K562 (cell line): ENCODE results near the gene CHMP5. TPM values are rescaled to one million over a fixed set of nuclear protein-coding genes. Genes with fewer than 3 reads are reported as not detected.

Experiments used
- CC2D1A ChIP-seq: fragments of 450-650 bp; IDR thresholded peaks from 2 replicates; pipeline ENCODE4 v1.6.1; 2017; ENCODE audit warnings: mild to moderate bottlenecking
- CCAR2 ChIP-seq: fragments of 200-400 bp; formaldehyde crosslinking; IDR thresholded peaks from 2 replicates; pipeline ENCODE4 v1.6.1; 2017; ENCODE audit warnings: mild to moderate bottlenecking, low read depth, low read length
- CEBPB ChIP-seq: fragments of 450-650 bp; IDR thresholded peaks from 2 replicates; pipeline ENCODE4 v1.6.1; 2016; ENCODE audit warnings: missing genetic modification characterization, missing compliant biosample characterization
- ETV6 ChIP-seq, 3 experiments: fragments of 150-350 bp in 1 of 3; sonication (generic) in 1 of 3; formaldehyde crosslinking in 1 of 3; IDR thresholded peaks; 2 replicates each; pipeline versions ENCODE4 v1.6.1 to v1.8.0; 2014 to 2022; ENCODE audit warnings: borderline replicate concordance in 2 of 3, low read depth in 2 of 3, antibody characterized with exemption in 1 of 3, low read length in 1 of 3, mild to moderate bottlenecking in 1 of 3, missing genetic modification reagents in 1 of 3
- GTF2E2 ChIP-seq: fragments of 200-800 bp; sonication (Bioruptor generic); IDR thresholded peaks from 2 replicates; pipeline ENCODE4 v1.6.1; 2016; ENCODE audit warnings: missing genetic modification characterization, missing compliant biosample characterization
- HDAC2 ChIP-seq: fragments of 450-650 bp; IDR thresholded peaks from 2 replicates; pipeline ENCODE4 v1.6.1; 2016; ENCODE audit warnings: mild to moderate bottlenecking
- HMG20A ChIP-seq: fragments of 450-650 bp; formaldehyde crosslinking; conservative IDR thresholded peaks from 2 replicates; pipeline ENCODE4 v1.4.0; 2020; ENCODE audit warnings: mild to moderate bottlenecking, mixed read lengths
- MTA2 ChIP-seq: fragments of 450-650 bp; IDR thresholded peaks from 2 replicates; pipeline ENCODE4 v1.6.1; 2016; ENCODE audit warnings: low read depth
- MYNN ChIP-seq, 2 experiments: sonication (generic); formaldehyde crosslinking in 1 of 2; IDR thresholded peaks; 2 replicates each; pipeline versions ENCODE4 v1.5.0 to v1.6.1; 2016 to 2020; ENCODE audit warnings: antibody characterized with exemption in 1 of 2, missing genetic modification reagents in 1 of 2
- NFE2 ChIP-seq: IDR thresholded peaks from 2 replicates; pipeline ENCODE4 v1.6.1; 2014; ENCODE audit warnings: antibody characterized with exemption, low read depth
- PHB ChIP-seq: fragments of 250-450 bp; sonication (Bioruptor Pico); IDR thresholded peaks from 2 replicates; pipeline ENCODE4 v1.5.0; 2021
- RHOXF2B ChIP-seq: fragments of 250-450 bp; sonication (Bioruptor Pico); conservative IDR thresholded peaks from 2 replicates; pipeline ENCODE4 v1.5.1; 2021
- STAT5A ChIP-seq: IDR thresholded peaks from 2 replicates; pipeline ENCODE4 v1.6.1; 2012; ENCODE audit warnings: low read length, inconsistent platforms, borderline replicate concordance
- TBP ChIP-seq: optimal IDR thresholded peaks from 2 replicates; pipeline ENCODE3; 2011; ENCODE audit warnings: low read depth, low read length, improper control_type of control experiment
- TSHZ1 ChIP-seq: fragments of 250-450 bp; sonication (Bioruptor Pico); IDR thresholded peaks from 2 replicates; pipeline ENCODE4 v1.4.0; 2020; ENCODE audit warnings: mild to moderate bottlenecking, moderate library complexity
- U2AF1 ChIP-seq: fragments of 200-400 bp; formaldehyde crosslinking; optimal IDR thresholded peaks from 2 replicates; pipeline ENCODE3; 2017; ENCODE audit warnings: mild to moderate bottlenecking, low read depth, low read length, moderate library complexity
- XRCC4 ChIP-seq: IDR thresholded peaks from one replicate; pipeline ENCODE4 v1.6.1; 2011; ENCODE audit not compliant: insufficient read depth, insufficient read length; ENCODE audit errors: extremely low read depth
- ZBTB1 ChIP-seq: sonication (generic); formaldehyde crosslinking; IDR thresholded peaks from 2 replicates; pipeline ENCODE4 v1.8.1; 2023; ENCODE audit warnings: missing genetic modification reagents, low read depth, mild to moderate bottlenecking, borderline replicate concordance
- ZNF174 ChIP-seq: fragments of 250-450 bp; sonication (Bioruptor Pico); IDR thresholded peaks from 2 replicates; pipeline ENCODE4 v1.4.0; 2020; ENCODE audit warnings: mild to moderate bottlenecking
- ZNF324 ChIP-seq: fragments of 250-450 bp; sonication (Bioruptor Pico); IDR thresholded peaks from 2 replicates; pipeline ENCODE4 v1.4.0; 2020; ENCODE audit warnings: mild to moderate bottlenecking
- ZNF639 ChIP-seq, 2 experiments: fragments of 200-800 bp in 1 of 2; sonication (Bioruptor generic) in 1 of 2; sonication (generic) in 1 of 2; formaldehyde crosslinking in 1 of 2; IDR thresholded peaks in 1 of 2; conservative IDR thresholded peaks in 1 of 2; 2 replicates each; pipeline versions ENCODE4 v1.5.0 to v1.6.1; 2016 to 2020; ENCODE audit warnings: missing compliant biosample characterization in 1 of 2, missing genetic modification characterization in 1 of 2, missing genetic modification reagents in 1 of 2
- ZNF717 ChIP-seq: fragments of 250-450 bp; sonication (Bioruptor Pico); IDR thresholded peaks from 2 replicates; pipeline ENCODE4 v1.5.0; 2021
- ZNF77 ChIP-seq: fragments of 250-450 bp; sonication (Bioruptor Pico); IDR thresholded peaks from 2 replicates; pipeline ENCODE4 v1.5.0; 2020
- ZSCAN29 ChIP-seq: fragments of 450-650 bp; IDR thresholded peaks from 2 replicates; pipeline ENCODE4 v1.6.1; 2017
- polyA plus RNA-seq, 8 experiments: library from polyadenylated mRNA; depleted of rRNA in 4 of 8; stranded (reverse) in 5 of 8; unstranded in 3 of 8; fragments of >200 nt; fragmentation: Nextera tagmentation in 2 of 8; fragmentation: Illumina TruSeq in 1 of 8; extraction: Ambion mirVana in 2 of 8; extraction: Trizol in 1 of 8; gene quantifications; 2 replicates each; pipeline versions ENCODE4 v1.2.1 to v1.2.3, GENCODE V29; 2011 to 2014; ENCODE audit warnings: inconsistent platforms in 1 of 8, missing spikeins in 1 of 8
- total RNA-seq, 7 experiments: library from RNA; depleted of rRNA in 6 of 7; stranded (reverse); fragments of >200 nt in 6 of 7; fragmentation: Illumina TruSeq in 2 of 7; extraction: Trizol in 2 of 7; gene quantifications; 2 replicates each; pipeline versions ENCODE4 v1.2.1 to v1.2.3, GENCODE V29; 2011 to 2021; ENCODE audit warnings: low replicate concordance in 1 of 7

Gene CHMP5
- total and polyA plus RNA-seq, 9 of the 15 experiments (the other 6 are each of a cell fraction or from before 2014, with no cell fraction given), result 36.0 to 105 (median 54.9) TPM

DNA sequence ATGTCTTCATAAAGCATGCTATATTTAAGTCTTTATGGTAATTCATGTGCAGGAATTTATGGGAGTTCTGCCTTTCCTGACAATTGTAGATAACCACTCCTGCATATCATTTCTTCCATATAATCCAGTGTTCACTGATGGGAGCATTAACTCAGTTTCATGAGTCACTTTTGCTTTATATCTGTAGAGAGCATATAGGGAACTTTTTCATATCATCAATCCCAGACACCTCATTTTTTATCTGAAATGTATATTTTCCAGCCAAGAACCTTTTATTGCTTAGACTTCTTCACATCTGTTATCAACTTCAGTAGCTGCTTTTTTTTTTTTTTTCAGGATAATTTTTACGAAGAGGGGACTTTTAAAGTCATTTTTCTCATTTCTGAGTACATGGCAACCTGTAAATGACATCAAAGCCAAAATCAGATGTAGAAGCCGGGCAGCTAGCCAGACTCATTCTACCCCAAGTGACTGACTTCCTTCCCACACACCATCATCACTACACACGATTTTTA lies 66.6 kb downstream of the CHMP5 start (continued):
- TF ChIP-seq TBP (no peak), CCAR2 (no peak), NFE2 (no peak), ZNF77 (no peak), ZNF717 (CRISPR knock-in tag) (no peak), CEBPB (tag) (no peak), GTF2E2 (no peak), ZBTB1 (CRISPR knock-in tag) (no peak), HMG20A (CRISPR knock-in tag) (no peak), TSHZ1 (no peak), RHOXF2B (CRISPR knock-in tag) (no peak), XRCC4 (no peak), HDAC2 (no peak), PHB (CRISPR knock-in tag) (no peak), U2AF1 (no peak), ETV6 (IDR thresholded peaks at IDR 0.05; ENCODE audit: borderline replicate concordance in 1 of 2, low read depth in 2 of 2, low read length in 1 of 2) (no peak), ETV6 (CRISPR knock-in tag; IDR thresholded peaks at IDR 0.05; ENCODE audit: borderline replicate concordance) (no peak), ZNF324 (CRISPR knock-in tag) (no peak), CC2D1A (peak; percentile 80; the same call in 1 of the 2 replicates), ZNF639 (CRISPR knock-in tag; conservative IDR thresholded peaks at IDR 0.05 in 1 of 2, IDR thresholded peaks at IDR 0.05 in 1 of 2) (no peak), STAT5A (peak; percentile 57; the same call in 1 of the 2 replicates), ZNF174 (CRISPR knock-in tag) (no peak), MYNN (IDR thresholded peaks at IDR 0.05) (peak; percentile 67; the same call in 1 of the 2 replicates), MYNN (CRISPR knock-in tag; IDR thresholded peaks at IDR 0.05) (no peak), MTA2 (peak; percentile 83), ZSCAN29 (no peak)
